ENCODE measurements around the gene MMP11.

MMP11 gene

GRCh38 chr22:23749841-23750301 lies 22.8 kb upstream of the MMP11 start:
- H3K4me1 ChIP-seq (ENCODE audit: low read length): peaks cover 50% of the 10 kb centered on the region
- H3K79me2 ChIP-seq (ENCODE audit: low read length): no peaks in the 10 kb centered on the region
- peak overlapping the region; percentile 91 for H3K4me3 ChIP-seq (ENCODE audit: low read length)
- no peaks in the 10 kb centered on the region for H3K36me3 ChIP-seq (replicated peaks; ENCODE audit: low read depth, low read length)
- H3K27me3 ChIP-seq (ENCODE audit: low read depth, low read length): no peaks in the 10 kb centered on the region
- peak overlapping the region; percentile 72; the same call in 1 of the 2 replicates for H3K9ac ChIP-seq (ENCODE audit: low read length)
- TF ChIP-seq CTCF (IDR thresholded peaks at IDR 0.05; ENCODE audit: low read depth, low read length) (no peak), EZH2phosphoT487 (IDR thresholded peaks at IDR 0.05; ENCODE audit: low read depth) (no peak)
- H3K4me2 ChIP-seq (ENCODE audit: low read length): peak overlapping the region; percentile 94
- H3K9me3 ChIP-seq (ENCODE audit: insufficient read depth, low read length): no peaks in the 10 kb centered on the region
- no peak overlapping the region for H2AFZ ChIP-seq (ENCODE audit: low read depth, low read length)
- H3K27ac ChIP-seq (ENCODE audit: low read length): no peak overlapping the region
- H4K20me1 ChIP-seq (ENCODE audit: insufficient read depth, low read length): no peaks in the 10 kb centered on the region

DNA sequence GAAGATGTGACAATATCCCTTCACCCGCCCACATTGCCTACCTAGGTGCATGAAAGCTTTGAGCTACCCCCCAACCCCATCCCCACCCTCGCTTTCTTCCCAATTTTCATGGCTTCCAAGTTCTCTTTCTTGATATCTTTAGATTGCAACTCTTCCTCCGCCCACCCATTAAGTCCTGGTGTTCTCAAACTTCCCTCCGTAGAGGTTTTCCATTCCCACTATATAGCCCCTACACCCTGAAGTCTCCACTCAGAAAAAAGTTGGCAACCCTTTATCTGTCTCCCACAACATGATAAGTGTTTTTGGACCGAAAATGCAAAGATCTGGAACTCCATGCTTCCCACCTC lies 22.3 kb upstream of the MMP11 start:
- Histone ChIP-seq H3K27me3 (ENCODE audit: low read depth, low read length) (no peaks in the 10 kb centered on the region), H3K4me2 (ENCODE audit: low read length) (peak overlapping the region; percentile 94), H3K9me3 (ENCODE audit: insufficient read depth, low read length) (no peaks in the 10 kb centered on the region), H3K27ac (ENCODE audit: low read length) (no peak overlapping the region), H4K20me1 (ENCODE audit: insufficient read depth, low read length) (no peaks in the 10 kb centered on the region), H2AFZ (ENCODE audit: low read depth, low read length) (peak overlapping the region; percentile 84), H3K4me3 (ENCODE audit: low read length) (peak overlapping the region; percentile 91), H3K4me1 (ENCODE audit: low read length) (peaks cover 50% of the 10 kb centered on the region), H3K36me3 (replicated peaks; ENCODE audit: low read depth, low read length) (no peaks in the 10 kb centered on the region), H3K79me2 (ENCODE audit: low read length) (no peaks in the 10 kb centered on the region), H3K9ac (ENCODE audit: low read length) (peak overlapping the region; percentile 72)
- TF ChIP-seq EZH2phosphoT487 (IDR thresholded peaks at IDR 0.05; ENCODE audit: low read depth): no peak
- TF ChIP-seq CTCF (IDR thresholded peaks at IDR 0.05; ENCODE audit: low read depth, low read length): no peak

GRCh38 chr22:23750714-23751440 lies 21.8 kb upstream of the MMP11 start, which contains the start of gene ZNF70:
Gene ZNF70, minus strand, starts transcription at chr22:23751112. Its CDS starts 5,972 bp downstream, at chr22:23745140.
- H3K27ac ChIP-seq (ENCODE audit: low read length): peak within 1 kb of the TSS; percentile 76
- H3K79me2 ChIP-seq (ENCODE audit: low read length): no peaks in the 10 kb centered on the region
- H4K20me1 ChIP-seq (ENCODE audit: insufficient read depth, low read length): no peaks in the 10 kb centered on the region
- H3K9me3 ChIP-seq (ENCODE audit: insufficient read depth, low read length): no peaks in the 10 kb centered on the region
- H3K4me2 ChIP-seq (ENCODE audit: low read length): peak within 1 kb of the TSS; percentile 98
- H2AFZ ChIP-seq (ENCODE audit: low read depth, low read length): peak within 1 kb of the TSS; percentile 84
- TF ChIP-seq EZH2phosphoT487 (IDR thresholded peaks at IDR 0.05; ENCODE audit: low read depth) (no peak), CTCF (IDR thresholded peaks at IDR 0.05; ENCODE audit: low read depth, low read length) (peak; percentile 26; the same call in 1 of the 2 replicates)
- H3K4me3 ChIP-seq (ENCODE audit: low read length): peak within 1 kb of the TSS; percentile 91
- peak within 1 kb of the TSS; percentile 87 for H3K9ac ChIP-seq (ENCODE audit: low read length)
- H3K27me3 ChIP-seq (ENCODE audit: low read depth, low read length): no peaks in the 10 kb centered on the region
- no peaks in the 10 kb centered on the region for H3K36me3 ChIP-seq (replicated peaks; ENCODE audit: low read depth, low read length)
- peaks cover 50% of the 10 kb centered on the region for H3K4me1 ChIP-seq (ENCODE audit: low read length)

GRCh38 chr22:23751441-23751996 lies 21.1 kb upstream of the MMP11 start:
- Histone ChIP-seq H3K4me1 (ENCODE audit: low read length) (peaks cover 50% of the 10 kb centered on the region), H3K27ac (ENCODE audit: low read length) (peak overlapping the region; percentile 76), H3K9me3 (ENCODE audit: insufficient read depth, low read length) (no peaks in the 10 kb centered on the region), H2AFZ (ENCODE audit: low read depth, low read length) (peak overlapping the region; percentile 62; the same call in 1 of the 2 replicates), H3K27me3 (ENCODE audit: low read depth, low read length) (no peaks in the 10 kb centered on the region), H3K79me2 (ENCODE audit: low read length) (no peaks in the 10 kb centered on the region), H3K9ac (ENCODE audit: low read length) (peak overlapping the region; percentile 87), H3K4me2 (ENCODE audit: low read length) (peak overlapping the region; percentile 98), H3K36me3 (replicated peaks; ENCODE audit: low read depth, low read length) (no peaks in the 10 kb centered on the region), H4K20me1 (ENCODE audit: insufficient read depth, low read length) (no peaks in the 10 kb centered on the region), H3K4me3 (ENCODE audit: low read length) (peak overlapping the region; percentile 91)
- TF ChIP-seq CTCF (IDR thresholded peaks at IDR 0.05; ENCODE audit: low read depth, low read length): no peak
- TF ChIP-seq EZH2phosphoT487 (IDR thresholded peaks at IDR 0.05; ENCODE audit: low read depth): no peak
